Parietal lobe (tissue), 1 donor: ENCODE data around the gene MYBL2. TPM values are rescaled to one million over a fixed set of nuclear protein-coding genes. Genes with fewer than 3 reads are reported as not detected.

Experiments
- total RNA-seq: library from RNA; depleted of rRNA; stranded (reverse); fragments of >200 nt; gene quantifications from one replicate; pipeline ENCODE4 v1.2.3, GENCODE V29; 2014

Gene MYBL2
- 2.2 TPM for total RNA-seq

GRCh38 chr20:43666376-43667328, at the start of gene MYBL2:
Gene MYBL2, plus strand, starts transcription at chr20:43667114. Its CDS starts 170 bp downstream, at chr20:43667284.

GRCh38 chr20:43726811-43727338, 60.0 kb downstream of the MYBL2 start, which contains the start of gene GTSF1L:
Gene GTSF1L, minus strand, starts transcription at chr20:43727002. Its CDS starts 308 bp downstream, at chr20:43726694.

Other genes with a start within 250 kb of the MYBL2 start
- gene SRSF6, start 209.2 kb upstream of the MYBL2 start, total RNA-seq, result 63.2 TPM
- 79.5 TPM for gene L3MBTL1, start 159.4 kb upstream of the MYBL2 start, total RNA-seq
- gene SGK2, start 108.1 kb upstream of the MYBL2 start, total RNA-seq, result 3.1 TPM
- 52.0 TPM for gene IFT52, start 76.2 kb upstream of the MYBL2 start, total RNA-seq
- not detected for gene GTSF1L, start 59.9 kb downstream of the MYBL2 start, total RNA-seq
- 0.63 TPM for gene TOX2, start 247.7 kb downstream of the MYBL2 start, total RNA-seq